Fibroblast of mammary gland (primary cell): ENCODE measurements around the gene RARG.

Experiments used
- DNase-seq: peaks from one replicate; pipeline ENCODE4 v3.0.0-alpha.2; 2010; ENCODE audit warnings: low read depth
- H3K4me3 ChIP-seq: 2 replicates; pipeline ENCODE4 v1.5.1; 2011; ENCODE audit warnings: low read depth, mild to moderate bottlenecking, low read length, moderate library complexity; ENCODE audit not compliant: control insufficient read depth
- TF ChIP-seq, protein P1 (sequence below): conservative IDR thresholded peaks from 2 replicates; pipeline ENCODE4 v1.5.1; 2011; ENCODE audit warnings: low read depth, low read length, inconsistent platforms; ENCODE audit not compliant: control insufficient read depth, insufficient read depth

RARG gene

DNA sequence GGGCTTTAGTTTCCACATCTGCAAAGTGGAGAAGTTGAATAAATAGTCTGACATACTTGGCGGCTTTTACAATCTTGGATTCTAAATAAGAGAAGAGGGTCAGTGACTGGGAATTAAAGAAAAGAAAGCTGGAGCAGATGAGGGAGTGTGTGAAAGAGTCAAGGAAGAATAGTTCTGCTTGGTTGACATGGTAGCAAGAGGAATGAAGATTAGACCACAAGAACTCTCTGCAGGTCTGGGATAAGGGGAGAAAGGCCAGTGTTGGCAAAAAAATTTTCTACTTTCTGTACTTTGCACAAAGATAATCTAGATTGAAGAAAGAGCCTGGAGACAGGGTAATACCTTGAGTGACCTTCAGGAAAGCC is 30.9 kb downstream of the RARG start:
- H3K4me3 ChIP-seq: no peak overlapping the region
- no peak for DNase-seq
- TF ChIP-seq, protein P1, sequence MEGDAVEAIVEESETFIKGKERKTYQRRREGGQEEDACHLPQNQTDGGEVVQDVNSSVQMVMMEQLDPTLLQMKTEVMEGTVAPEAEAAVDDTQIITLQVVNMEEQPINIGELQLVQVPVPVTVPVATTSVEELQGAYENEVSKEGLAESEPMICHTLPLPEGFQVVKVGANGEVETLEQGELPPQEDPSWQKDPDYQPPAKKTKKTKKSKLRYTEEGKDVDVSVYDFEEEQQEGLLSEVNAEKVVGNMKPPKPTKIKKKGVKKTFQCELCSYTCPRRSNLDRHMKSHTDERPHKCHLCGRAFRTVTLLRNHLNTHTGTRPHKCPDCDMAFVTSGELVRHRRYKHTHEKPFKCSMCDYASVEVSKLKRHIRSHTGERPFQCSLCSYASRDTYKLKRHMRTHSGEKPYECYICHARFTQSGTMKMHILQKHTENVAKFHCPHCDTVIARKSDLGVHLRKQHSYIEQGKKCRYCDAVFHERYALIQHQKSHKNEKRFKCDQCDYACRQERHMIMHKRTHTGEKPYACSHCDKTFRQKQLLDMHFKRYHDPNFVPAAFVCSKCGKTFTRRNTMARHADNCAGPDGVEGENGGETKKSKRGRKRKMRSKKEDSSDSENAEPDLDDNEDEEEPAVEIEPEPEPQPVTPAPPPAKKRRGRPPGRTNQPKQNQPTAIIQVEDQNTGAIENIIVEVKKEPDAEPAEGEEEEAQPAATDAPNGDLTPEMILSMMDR: no peak

DNA sequence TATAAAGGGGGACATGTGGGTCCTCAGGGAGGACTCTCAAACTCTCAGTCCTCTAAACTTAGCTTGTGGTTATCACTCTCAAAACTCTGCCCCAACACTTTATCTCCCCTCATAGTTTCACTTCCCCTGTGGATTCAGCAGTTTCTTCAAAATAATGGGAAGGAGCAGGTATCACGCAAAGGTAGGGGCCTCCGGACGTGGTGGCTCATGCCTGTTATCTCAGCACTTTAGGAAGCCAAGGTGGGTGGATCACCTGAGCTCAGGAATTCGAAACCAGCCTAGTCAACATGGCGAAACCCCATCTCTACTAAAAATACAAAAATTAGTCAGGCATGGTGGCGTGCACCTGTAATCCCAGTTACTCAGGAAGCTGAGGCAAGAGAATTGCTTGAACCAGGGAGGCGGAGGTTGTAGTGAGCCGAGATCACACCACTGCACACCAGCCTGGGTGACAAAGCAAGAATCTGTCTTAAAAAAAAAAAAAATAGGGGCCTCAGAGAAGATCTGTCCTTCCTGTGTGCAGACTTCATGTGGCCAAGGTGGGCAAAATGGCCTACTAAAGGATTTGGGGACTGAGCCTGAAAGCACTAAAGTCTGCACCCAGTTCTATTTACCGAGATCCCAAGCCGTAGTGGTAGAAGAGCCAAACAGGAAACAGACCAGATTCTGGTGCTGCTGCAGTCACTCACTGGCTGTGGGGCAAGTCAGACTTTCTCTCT is 31.4 kb downstream of the RARG start:
- no peak overlapping the region for H3K4me3 ChIP-seq
- TF ChIP-seq, protein P1: no peak
- DNase-seq: no peak

DNA sequence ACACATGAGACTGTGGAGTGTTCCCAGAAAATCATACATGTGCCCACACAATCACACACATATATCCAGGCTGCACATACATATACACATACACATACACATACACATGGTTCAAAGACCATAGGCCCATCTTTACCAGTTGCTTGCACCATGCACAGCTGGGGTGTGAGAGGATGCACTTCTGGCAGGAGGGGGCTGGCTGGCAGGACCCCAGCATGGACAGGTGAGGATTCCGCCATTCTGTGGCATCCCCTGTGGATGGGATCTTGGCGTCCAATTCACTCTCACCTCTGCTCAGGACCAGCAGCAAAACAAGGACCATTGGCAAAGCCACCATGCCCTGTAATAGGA is 31.9 kb downstream of the RARG start:
- H3K4me3 ChIP-seq: no peak overlapping the region
- DNase-seq: no peak
- TF ChIP-seq, protein P1: no peak

DNA sequence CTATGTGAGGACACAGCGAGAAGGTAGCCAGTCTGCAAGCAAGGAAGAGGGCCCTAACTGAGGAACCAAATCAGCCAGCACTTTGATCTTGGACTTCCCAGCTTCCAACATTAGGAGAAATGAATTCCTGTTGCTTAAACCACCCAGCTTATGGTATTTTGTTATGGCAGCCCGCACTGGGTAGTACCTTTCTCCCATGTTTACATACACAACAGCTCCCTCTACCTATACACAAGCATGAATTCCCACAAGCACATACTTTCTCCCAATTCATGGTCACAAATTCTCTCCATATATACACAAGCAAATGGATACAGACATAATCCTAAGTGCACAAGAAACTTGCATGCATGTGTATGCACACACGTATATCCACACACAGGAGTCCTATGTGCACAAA is 32.3 kb downstream of the RARG start:
- TF ChIP-seq, protein P1: no peak
- H3K4me3 ChIP-seq: no peak overlapping the region

DNA sequence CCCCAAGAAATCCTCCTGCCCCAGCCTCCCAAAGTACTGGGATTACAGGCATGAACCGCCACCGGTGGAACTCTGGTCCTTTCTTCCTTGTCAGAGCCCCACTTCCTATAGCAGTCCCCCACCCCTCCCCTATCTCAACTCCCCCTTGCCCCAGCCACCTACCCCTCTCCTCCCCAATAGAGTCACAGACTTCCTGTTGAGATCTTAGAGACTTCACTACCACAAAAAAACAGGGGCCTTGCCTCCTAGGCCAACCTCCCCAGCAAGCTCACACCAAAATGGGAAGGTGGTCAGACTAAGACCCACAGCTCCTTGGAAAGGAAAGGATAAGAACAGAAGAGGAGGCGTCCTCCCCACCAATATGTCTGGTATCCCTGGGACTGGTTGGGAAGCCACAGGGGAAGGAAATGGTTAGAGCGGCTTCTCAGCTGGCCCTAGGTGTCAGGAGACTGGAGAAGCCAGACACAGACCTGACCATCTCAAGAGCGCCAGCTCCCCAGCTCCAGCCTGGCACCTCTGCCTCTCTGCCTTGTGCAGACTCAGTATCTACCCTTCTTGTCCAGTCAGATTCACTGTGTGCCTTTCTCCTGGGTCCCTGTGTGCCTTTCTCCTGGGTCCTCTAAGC is 33.4 kb downstream of the RARG start:
- H3K4me3 ChIP-seq: no peak overlapping the region
- no peak for DNase-seq
- TF ChIP-seq, protein P1: no peak

More for the DNA sequence above, 32.3 kb downstream of the RARG start:
- DNase-seq: no peak

DNA sequence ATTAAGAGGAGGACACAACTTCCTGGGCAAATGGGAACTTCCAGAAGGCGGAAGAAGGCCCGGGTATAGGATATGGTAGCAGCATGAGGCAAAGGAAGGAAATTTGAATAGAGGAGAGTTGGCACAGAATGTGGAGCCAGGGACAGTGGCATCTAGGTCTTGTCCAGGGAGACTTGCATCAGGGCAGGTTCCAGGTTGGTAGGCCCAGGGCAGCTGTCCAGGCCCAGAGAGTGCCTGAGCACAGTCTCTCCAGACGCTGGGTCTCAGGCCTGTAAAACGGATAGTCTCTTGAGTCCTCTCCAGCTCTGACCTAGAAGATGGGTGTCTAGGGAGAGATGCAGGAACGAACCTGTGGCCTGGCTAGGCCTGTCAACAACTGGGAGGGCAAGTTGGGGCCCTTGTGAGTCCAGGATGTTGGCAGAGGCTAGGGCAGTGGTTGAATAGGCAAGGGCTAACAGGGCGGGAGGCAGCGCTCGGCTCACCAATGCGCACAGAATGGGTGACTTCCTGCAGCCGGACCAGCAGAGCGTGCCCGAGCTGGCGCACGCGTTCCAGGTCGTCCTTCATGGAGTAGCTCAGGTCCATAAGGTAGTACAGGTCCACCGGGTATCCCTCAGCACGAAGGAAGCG is 34.9 kb downstream of the RARG start:
- DNase-seq: no peak
- TF ChIP-seq, protein P1: no peak
- H3K4me3 ChIP-seq: no peak overlapping the region
